ENCODE results near the gene FSIP2.

FSIP2 gene, protein sequence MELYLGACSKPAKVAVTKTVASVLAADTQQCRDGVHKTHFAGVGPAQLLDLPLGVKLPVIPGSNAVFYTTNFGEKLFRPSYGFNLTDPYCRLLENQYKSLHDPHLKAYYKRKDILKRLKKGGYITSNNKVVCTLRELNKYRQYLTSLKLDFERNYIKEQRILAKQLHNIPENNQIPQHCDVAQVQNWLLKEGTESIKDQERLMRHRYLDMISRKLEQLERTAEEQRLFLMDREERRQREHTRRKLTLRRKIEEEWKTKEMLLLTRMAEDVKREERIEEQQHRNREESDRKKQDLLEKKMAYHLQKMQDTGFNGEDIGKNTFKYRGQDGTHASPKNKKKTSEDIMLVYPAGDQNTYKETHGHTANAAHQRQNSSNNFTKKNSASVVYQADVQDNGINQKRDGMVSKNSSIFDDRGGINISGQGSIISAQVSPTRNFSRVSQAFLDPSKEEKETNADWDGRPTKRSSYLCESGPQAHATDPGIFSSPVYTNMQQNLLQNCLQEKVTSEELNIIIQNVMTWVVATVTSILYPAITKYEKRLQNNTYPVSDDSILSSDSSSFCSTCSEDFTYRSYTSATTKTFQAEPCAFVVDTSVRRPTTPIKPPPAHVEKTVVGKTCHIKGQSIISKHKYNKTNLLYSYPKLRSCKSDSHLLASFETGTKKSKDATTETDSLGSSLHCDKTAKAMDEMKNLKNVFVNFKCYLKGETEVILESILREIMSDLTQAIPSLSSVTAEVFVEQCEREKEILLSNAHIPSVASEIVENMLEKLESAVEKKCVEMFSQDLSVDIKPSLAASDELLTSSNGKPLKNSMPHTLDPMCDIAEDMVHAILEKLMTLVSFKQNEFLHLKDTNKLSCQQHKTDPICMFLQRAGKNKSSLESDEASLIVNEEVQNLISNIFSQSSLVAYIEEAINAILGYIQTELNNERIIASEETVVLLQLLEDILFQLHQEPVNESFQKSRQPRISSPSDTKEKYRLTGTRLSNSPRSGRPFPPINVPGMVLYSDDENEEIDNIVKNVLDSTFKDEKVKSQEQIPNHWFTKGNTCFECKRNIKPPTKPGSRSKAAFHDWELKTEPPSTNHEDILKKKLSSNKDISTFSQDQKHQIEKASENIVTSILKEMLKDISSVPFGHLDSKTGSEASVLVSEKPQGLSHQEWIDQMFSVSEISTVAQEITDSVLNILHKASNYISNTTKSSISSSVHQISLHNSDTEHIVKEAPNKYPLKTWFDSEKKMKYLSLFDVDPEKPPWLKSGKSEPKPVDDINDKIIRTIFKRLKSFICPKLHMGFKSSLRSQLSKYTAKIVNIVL (N-terminal part only)

GRCh38 chr2:185738679-185739472 is at the start of gene FSIP2:
Gene FSIP2, plus strand, starts transcription at chr2:185738804. Its CDS starts 91 bp downstream, at chr2:185738895.
- peak in 9 of 10 donors; percentile 3 to 92 (median 28) for DNase-seq

GRCh38 chr2:185689906-185690539 is 48.6 kb upstream of the FSIP2 start:
- no peak for DNase-seq
- intact Hi-C loops (cut with DNase I), result no loop called here

More at GRCh38 chr2:185738679-185739472, at the start of gene FSIP2:
- intact Hi-C loops (cut with DNase I), result no loop called here

GRCh38 chr2:185695711-185696235 is 42.8 kb upstream of the FSIP2 start:
- DNase-seq, result no peak
- intact Hi-C loops (cut with DNase I), result no loop called here

DNA sequence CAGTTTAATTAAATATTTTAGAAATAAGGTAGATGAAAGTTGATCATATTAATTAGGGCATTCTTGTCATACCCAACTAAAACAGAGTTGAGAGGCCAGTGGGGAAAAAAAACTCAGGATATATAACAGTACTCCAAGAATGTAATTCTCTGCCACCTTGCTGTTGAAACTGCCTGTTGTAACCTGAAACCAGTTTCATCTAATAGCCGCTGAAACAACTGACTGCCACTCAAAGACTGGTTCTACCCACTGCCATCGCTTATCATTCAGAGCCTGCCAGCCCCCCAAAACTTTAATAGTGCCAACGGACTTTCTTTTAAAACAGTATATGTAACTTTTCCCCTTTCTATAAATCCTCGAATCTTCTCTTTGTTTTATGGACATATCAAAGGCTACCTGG is 37.7 kb upstream of the FSIP2 start:
- no peak for DNase-seq
- intact Hi-C loops (cut with DNase I), result no loop called here

DNA sequence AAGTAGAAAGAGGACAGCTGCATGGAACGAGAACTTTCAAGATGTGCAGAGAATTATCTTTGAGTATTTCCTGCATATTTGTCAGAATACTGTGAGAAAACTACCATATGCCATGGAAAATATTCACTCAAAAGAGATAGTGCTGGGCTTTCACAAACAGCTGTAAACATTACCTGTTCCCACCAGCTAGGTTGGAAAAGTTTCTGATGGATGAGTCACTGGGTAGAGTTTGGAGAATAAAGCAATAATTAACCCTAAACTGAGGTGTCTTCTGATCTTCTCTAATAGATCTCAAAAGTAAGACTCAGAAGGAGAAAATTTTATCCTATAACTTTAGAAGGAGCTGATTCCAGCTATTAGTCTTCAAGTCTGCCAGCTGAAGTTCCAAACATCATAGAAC is 3.9 kb upstream of the FSIP2 start:
- intact Hi-C loops (cut with DNase I), result no loop called here
- no peak for DNase-seq

GRCh38 chr2:185736210-185736609 is 2.4 kb upstream of the FSIP2 start:
- no peak for DNase-seq
- intact Hi-C loops (cut with DNase I), result no loop called here

DNA sequence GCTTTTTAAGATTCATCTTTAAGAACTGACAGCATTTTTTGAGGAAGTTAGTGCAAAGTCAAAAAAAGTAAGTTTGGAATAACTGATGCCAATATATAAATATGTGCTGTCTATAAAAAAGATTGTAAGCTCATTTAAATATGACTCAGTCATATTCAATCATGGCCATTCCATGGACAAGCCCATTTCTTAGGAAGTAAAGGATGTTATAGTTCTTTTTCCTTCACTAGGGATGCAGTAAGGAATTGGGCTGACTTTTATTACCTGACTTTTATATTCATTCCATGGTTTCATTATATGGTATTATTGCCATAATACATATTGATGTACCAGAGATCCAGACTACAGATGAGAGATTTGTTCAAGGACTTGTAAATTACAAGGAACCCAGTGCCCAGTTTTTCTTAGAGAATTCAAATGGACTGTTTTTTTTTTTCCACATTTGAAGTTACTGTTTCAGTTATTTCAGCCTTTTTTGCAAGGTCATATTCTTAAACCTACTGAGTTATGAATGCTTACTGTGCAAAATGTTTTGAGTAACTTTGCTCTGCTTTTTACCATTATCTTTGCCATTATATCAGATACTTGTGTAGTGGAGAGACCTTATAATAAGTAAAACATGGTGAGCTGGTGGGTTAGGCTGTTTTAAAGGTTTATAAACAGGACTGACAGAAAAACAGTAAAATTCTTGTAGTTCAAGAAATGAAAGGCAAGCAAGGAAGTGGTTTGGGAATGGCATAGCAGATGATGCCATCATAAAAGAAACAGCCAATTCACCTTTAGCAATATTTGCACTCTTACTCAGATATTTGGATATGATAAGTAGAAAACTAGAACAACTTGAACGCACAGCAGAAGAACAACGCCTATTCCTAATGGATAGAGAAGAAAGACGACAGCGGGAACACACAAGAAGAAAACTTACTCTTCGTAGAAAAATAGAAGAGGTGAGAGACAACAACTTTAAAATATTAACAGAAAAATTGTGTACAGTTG is 7.6 kb downstream of the FSIP2 start:
- no peak for DNase-seq
- intact Hi-C loops (cut with DNase I), result no loop called here

- no peak for DNase-seq
- intact Hi-C loops (cut with DNase I), result no loop called here
Observed at GRCh38 chr2:185757356-185757755, 18.8 kb downstream of the FSIP2 start.

- intact Hi-C loops (cut with DNase I), result no loop called here
- DNase-seq, result no peak
Observed at GRCh38 chr2:185771396-185771795, 32.8 kb downstream of the FSIP2 start.

- no peak for DNase-seq
- intact Hi-C loops (cut with DNase I), result no loop called here
Observed at GRCh38 chr2:185780890-185781289, 42.3 kb downstream of the FSIP2 start.

DNA sequence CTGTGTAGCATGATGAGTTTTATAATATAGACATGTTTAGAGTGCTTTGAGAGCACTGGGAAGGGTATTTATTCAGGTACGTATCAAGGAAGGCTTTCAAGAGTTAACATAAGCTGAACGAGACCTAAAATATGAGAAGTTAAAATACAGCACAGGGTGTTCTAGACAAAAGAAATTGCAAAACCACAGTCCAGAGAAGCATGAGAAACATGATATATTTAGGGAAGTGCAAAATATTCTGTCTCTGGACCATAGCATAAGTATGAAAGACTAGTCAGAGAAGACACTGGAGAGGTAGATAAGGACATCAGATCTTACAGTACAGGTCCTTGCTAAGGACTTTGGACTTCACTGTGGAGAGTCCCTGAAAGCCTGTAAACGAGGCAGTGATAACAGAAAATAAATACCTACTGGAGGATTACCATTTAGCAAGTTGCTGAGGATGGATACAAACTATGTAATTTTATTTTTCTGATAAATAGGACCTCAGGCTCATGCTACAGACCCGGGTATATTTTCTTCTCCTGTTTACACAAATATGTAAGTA is 43.7 kb downstream of the FSIP2 start:
- intact Hi-C loops (cut with DNase I), result no loop called here
- DNase-seq, result no peak

- intact Hi-C loops (cut with DNase I), result no loop called here
- no peak for DNase-seq
Observed at GRCh38 chr2:185785156-185785555, 46.6 kb downstream of the FSIP2 start.

GRCh38 chr2:185785851-185786473 is 47.4 kb downstream of the FSIP2 start:
- intact Hi-C loops (cut with DNase I), result no loop called here

DNA sequence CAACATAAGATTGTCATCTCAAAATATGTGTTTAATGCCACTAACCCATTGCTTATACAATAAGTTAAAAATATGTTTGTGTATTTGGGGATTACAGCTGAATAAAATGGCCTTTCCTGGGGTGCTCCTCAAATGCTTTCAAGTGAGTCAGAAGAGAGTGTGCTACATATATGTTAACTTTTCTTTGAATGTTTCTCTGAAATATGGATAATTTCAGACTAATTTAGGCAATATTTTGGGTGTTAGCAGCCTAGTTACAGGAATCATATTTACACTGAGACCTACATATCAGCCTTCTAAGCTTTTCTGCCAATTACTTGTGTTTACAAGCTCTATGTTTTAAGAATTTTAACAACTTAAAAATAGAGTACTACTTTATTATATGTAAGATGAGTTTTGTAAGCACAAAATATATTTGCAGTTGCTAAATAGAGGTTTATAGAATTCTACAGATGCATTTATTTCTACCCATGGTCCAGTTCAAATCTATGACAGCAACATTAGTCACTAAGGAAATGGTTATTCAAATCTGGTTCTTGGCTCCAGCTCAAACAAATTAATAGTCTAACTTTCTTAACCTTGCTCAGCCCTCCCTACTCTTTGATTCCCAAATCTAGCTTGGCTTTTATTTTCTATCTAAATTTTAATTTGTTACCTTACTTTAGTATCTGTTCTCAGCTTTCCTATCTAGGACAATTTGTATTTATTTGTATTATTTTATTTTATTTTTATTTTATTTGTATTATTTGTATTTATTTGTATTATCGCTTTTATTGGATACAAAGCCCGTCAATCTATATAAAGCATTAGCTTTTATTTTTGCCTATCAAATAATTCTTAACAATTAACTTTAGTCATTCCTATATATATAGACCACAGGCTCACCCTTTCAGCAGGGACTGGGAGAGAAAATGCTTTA is 48.9 kb downstream of the FSIP2 start:
- intact Hi-C loops (cut with DNase I), result no loop called here
- DNase-seq, result no peak

More at GRCh38 chr2:185785851-185786473, 47.4 kb downstream of the FSIP2 start:
- DNase-seq, result no peak

- intact Hi-C loops (cut with DNase I), result no loop called here
- no peak for DNase-seq
Observed at GRCh38 chr2:185790361-185790760, 51.8 kb downstream of the FSIP2 start.
